ENCODE results near the gene SOX13.

GRCh38 chr1:204106825-204107224 is 33.9 kb downstream of the SOX13 start:
- TF ChIP-seq, protein P1, sequence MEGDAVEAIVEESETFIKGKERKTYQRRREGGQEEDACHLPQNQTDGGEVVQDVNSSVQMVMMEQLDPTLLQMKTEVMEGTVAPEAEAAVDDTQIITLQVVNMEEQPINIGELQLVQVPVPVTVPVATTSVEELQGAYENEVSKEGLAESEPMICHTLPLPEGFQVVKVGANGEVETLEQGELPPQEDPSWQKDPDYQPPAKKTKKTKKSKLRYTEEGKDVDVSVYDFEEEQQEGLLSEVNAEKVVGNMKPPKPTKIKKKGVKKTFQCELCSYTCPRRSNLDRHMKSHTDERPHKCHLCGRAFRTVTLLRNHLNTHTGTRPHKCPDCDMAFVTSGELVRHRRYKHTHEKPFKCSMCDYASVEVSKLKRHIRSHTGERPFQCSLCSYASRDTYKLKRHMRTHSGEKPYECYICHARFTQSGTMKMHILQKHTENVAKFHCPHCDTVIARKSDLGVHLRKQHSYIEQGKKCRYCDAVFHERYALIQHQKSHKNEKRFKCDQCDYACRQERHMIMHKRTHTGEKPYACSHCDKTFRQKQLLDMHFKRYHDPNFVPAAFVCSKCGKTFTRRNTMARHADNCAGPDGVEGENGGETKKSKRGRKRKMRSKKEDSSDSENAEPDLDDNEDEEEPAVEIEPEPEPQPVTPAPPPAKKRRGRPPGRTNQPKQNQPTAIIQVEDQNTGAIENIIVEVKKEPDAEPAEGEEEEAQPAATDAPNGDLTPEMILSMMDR (IDR thresholded peaks at IDR 0.05; ENCODE audit: insufficient read depth, low read length) = no peak
- TF ChIP-seq REST (IDR thresholded peaks at IDR 0.05; ENCODE audit: insufficient replicate concordance, low read depth) = no peak
